Keratinocyte (primary cell): Measurements from ENCODE around the gene KAT7.

Source experiments
- EZH2 ChIP-seq: IDR thresholded peaks from one replicate; pipeline ENCODE4 v1.6.1; 2012; ENCODE audit warnings: inconsistent platforms, mild to moderate bottlenecking, low read length, moderate library complexity
- TF ChIP-seq, protein P1 (sequence below), 3 experiments: IDR thresholded peaks in 1 of 3; conservative IDR thresholded peaks in 1 of 3; optimal IDR thresholded peaks in 1 of 3; 2 replicates in 2 of 3; 3 replicates in 1 of 3; pipeline versions ENCODE3 to v1.5.1; 2011; ENCODE audit warnings: low read length in 3 of 3, mild to moderate bottlenecking in 3 of 3, moderate library complexity in 2 of 3, control low read depth in 1 of 3, inconsistent platforms in 1 of 3; ENCODE audit not compliant: insufficient read depth in 2 of 3; ENCODE audit errors: extremely low read depth in 1 of 3

GRCh38 chr17:49848739-49849138 lies 60.3 kb downstream of the KAT7 start:
- TF ChIP-seq, protein P1, sequence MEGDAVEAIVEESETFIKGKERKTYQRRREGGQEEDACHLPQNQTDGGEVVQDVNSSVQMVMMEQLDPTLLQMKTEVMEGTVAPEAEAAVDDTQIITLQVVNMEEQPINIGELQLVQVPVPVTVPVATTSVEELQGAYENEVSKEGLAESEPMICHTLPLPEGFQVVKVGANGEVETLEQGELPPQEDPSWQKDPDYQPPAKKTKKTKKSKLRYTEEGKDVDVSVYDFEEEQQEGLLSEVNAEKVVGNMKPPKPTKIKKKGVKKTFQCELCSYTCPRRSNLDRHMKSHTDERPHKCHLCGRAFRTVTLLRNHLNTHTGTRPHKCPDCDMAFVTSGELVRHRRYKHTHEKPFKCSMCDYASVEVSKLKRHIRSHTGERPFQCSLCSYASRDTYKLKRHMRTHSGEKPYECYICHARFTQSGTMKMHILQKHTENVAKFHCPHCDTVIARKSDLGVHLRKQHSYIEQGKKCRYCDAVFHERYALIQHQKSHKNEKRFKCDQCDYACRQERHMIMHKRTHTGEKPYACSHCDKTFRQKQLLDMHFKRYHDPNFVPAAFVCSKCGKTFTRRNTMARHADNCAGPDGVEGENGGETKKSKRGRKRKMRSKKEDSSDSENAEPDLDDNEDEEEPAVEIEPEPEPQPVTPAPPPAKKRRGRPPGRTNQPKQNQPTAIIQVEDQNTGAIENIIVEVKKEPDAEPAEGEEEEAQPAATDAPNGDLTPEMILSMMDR (optimal IDR thresholded peaks at IDR 0.05 in 1 of 3, IDR thresholded peaks at IDR 0.05 in 1 of 3, conservative IDR thresholded peaks at IDR 0.05 in 1 of 3; ENCODE audit: extremely low read depth in 1 of 3, insufficient read depth in 2 of 3, low read length in 3 of 3): no peak
- TF ChIP-seq EZH2: no peak
